DOHH2 (cell line): ENCODE results near the gene SAMD14.
A peak's percentile ranks its signal among the peaks of the same experiment; 100 is the strongest.

ENCODE experiments used
- CTCF ChIP-seq: fragments of 200-600 bp; sonication (generic); IDR thresholded peaks from one replicate; pipeline ENCODE4 v1.5.1; 2014; ENCODE audit warnings: antibody characterized with exemption, mild to moderate bottlenecking, low read depth, low read length; ENCODE audit not compliant: poor library complexity, severe bottlenecking
- EZH2phosphoT487 ChIP-seq: fragments of 200-600 bp; sonication (generic); IDR thresholded peaks from 2 replicates; pipeline ENCODE4 v1.6.1; 2017; ENCODE audit warnings: borderline replicate concordance, mild to moderate bottlenecking, antibody characterized with exemption, low read length, moderate library complexity, mixed read lengths

DNA sequence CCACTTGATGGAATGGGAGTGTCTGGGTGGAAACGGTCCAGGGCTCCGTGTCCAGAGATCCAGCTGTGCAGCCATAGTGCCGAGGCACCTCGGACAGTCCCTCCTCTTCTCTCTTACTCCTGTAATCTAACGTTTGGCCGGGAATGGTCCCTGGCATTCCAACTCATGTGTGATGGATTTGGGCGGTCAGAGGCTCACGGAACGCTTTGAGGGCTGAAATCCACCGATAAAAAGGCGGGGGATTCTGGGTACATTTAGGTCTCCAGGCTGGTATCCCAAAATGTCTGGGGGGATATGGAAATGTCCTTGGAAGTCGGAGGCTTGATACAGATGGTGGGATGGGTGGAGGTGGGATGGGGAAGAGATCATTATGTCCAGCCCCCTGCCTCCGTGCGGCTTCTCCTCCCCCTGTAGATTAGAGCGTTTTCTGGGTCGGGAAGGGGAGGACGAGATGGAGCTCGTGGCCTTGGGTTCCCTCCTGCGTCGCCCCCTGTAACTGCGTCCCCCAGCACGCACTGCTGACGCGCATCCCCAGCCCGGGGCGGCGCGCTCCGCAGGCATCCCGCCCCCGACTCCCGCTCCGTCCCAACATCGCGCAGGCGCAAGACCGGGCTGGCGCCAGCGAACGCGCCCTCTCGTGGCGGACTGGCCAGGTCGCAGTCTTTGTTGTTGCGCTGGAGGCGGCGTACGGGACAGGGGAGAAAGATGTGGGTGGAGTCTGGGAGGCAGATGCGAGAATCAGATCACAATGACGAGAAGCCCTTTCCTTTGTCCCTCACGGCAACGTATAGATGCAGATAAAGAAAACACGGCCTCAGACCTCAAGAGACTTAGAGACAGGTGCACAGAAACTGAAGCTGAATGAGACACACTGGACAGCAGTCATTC is 31.3 kb upstream of the SAMD14 start:
- peak; percentile 95 for TF ChIP-seq CTCF
- no peak for TF ChIP-seq EZH2phosphoT487
